HepG2 (cell line): ENCODE data around the gene LNX2. TPM values are rescaled to one million over a fixed set of nuclear protein-coding genes. Genes with fewer than 3 reads are reported as not detected.

ENCODE experiments used
- AHR ChIP-seq: IDR thresholded peaks from 2 replicates; pipeline ENCODE4 v1.6.1; 2018; ENCODE audit warnings: missing genetic modification reagents, missing compliant biosample characterization
- ATRX ChIP-seq: sonication (generic); formaldehyde crosslinking; IDR thresholded peaks from 2 replicates; pipeline ENCODE4 v1.4.0; 2020; ENCODE audit warnings: missing genetic modification reagents, borderline replicate concordance
- EED ChIP-seq: sonication (generic); formaldehyde crosslinking; IDR thresholded peaks from 2 replicates; pipeline ENCODE4 v1.5.0; 2020; ENCODE audit warnings: mild to moderate bottlenecking, missing genetic modification reagents
- FOXP1 ChIP-seq, 2 experiments: fragments of 450-650 bp in 1 of 2; IDR thresholded peaks; 2 replicates each; pipeline ENCODE4 v1.6.1; 2017 to 2018; ENCODE audit warnings: antibody characterized with exemption in 1 of 2
- MBNL3 ChIP-seq: fragments of 250-450 bp; sonication (Bioruptor Pico); conservative IDR thresholded peaks from 2 replicates; pipeline ENCODE4 v1.8.0; 2022; ENCODE audit warnings: mild to moderate bottlenecking, inconsistent platforms
- RFXANK ChIP-seq: IDR thresholded peaks from 2 replicates; pipeline ENCODE4 v1.6.1; 2016
- THAP8 ChIP-seq: sonication (generic); formaldehyde crosslinking; IDR thresholded peaks from 2 replicates; pipeline ENCODE4 v1.5.1; 2020; ENCODE audit warnings: missing genetic modification reagents, mild to moderate bottlenecking, borderline replicate concordance
- ZMAT3 ChIP-seq: sonication (generic); formaldehyde crosslinking; conservative IDR thresholded peaks from 2 replicates; pipeline ENCODE4 v1.7.0; 2021; ENCODE audit warnings: missing genetic modification reagents
- ZNF160 ChIP-seq: sonication (generic); formaldehyde crosslinking; IDR thresholded peaks from 2 replicates; pipeline ENCODE4 v1.8.0; 2022; ENCODE audit warnings: mild to moderate bottlenecking, inconsistent platforms, missing genetic modification reagents
- ZNF264 ChIP-seq: sonication (generic); formaldehyde crosslinking; IDR thresholded peaks from 2 replicates; pipeline ENCODE4 v1.4.0; 2020; ENCODE audit warnings: missing genetic modification reagents
- ZNF331 ChIP-seq: sonication (generic); formaldehyde crosslinking; IDR thresholded peaks from 2 replicates; pipeline ENCODE4 v1.4.0; 2020; ENCODE audit warnings: missing genetic modification reagents
- ZNF501 ChIP-seq: sonication (generic); formaldehyde crosslinking; IDR thresholded peaks from 2 replicates; pipeline ENCODE4 v1.5.1; 2020; ENCODE audit warnings: mild to moderate bottlenecking, moderate library complexity, missing genetic modification reagents
- ZNF768 ChIP-seq: sonication (generic); formaldehyde crosslinking; IDR thresholded peaks from 2 replicates; pipeline ENCODE4 v1.4.0; 2020; ENCODE audit warnings: missing genetic modification reagents
- polyA plus RNA-seq, 8 experiments: library from polyadenylated mRNA; depleted of rRNA in 3 of 8; stranded (reverse) in 7 of 8; unstranded in 1 of 8; fragments of >200 nt; fragmentation: Illumina TruSeq in 4 of 8; extraction: Trizol in 4 of 8; gene quantifications; 2 replicates each; pipeline versions ENCODE4 v1.2.1 to v1.2.3, GENCODE V29; 2011 to 2016; ENCODE audit warnings: low read depth in 4 of 8, missing spikeins in 1 of 8, mixed read lengths in 1 of 8; ENCODE audit not compliant: insufficient read depth in 1 of 8
- total RNA-seq, 5 experiments: library from RNA; depleted of rRNA; stranded (reverse); fragments of >200 nt; fragmentation: Illumina TruSeq; extraction: Trizol; gene quantifications; 2 replicates each; pipeline ENCODE4 v1.2.3, GENCODE V29; 2016; ENCODE audit warnings: low read depth in 1 of 5
- TF ChIP-seq, protein P1 (sequence below): IDR thresholded peaks from 2 replicates; pipeline ENCODE4 v1.6.1; 2016; ENCODE audit warnings: low read depth, control low read depth
- TF ChIP-seq, protein P2 (sequence below): sonication (generic); formaldehyde crosslinking; IDR thresholded peaks from 2 replicates; pipeline ENCODE4 v1.5.0; 2020; ENCODE audit warnings: mild to moderate bottlenecking, missing genetic modification reagents
- TF ChIP-seq, protein P3 (sequence below): sonication (generic); formaldehyde crosslinking; conservative IDR thresholded peaks from 2 replicates; pipeline ENCODE4 v1.8.0; 2022; ENCODE audit warnings: low read depth, missing genetic modification reagents
- TF ChIP-seq, protein P4 (sequence below): sonication (generic); formaldehyde crosslinking; IDR thresholded peaks from 2 replicates; pipeline ENCODE4 v1.5.0; 2020; ENCODE audit warnings: missing genetic modification reagents, mild to moderate bottlenecking, borderline replicate concordance
- TF ChIP-seq, protein P5 (sequence below): sonication (generic); formaldehyde crosslinking; IDR thresholded peaks from 2 replicates; pipeline ENCODE4 v1.8.1; 2022; ENCODE audit warnings: low read depth, mild to moderate bottlenecking, missing genetic modification reagents

LNX2 gene
- total and polyA plus RNA-seq, 2 of the 13 experiments (the other 11 are each of a cell fraction or from before 2014, with no cell fraction given), result 9.2 to 9.7 TPM

GRCh38 chr13:27622102-27622820 lies 1.9 kb upstream of the LNX2 start (continued):
- TF ChIP-seq, protein P1, sequence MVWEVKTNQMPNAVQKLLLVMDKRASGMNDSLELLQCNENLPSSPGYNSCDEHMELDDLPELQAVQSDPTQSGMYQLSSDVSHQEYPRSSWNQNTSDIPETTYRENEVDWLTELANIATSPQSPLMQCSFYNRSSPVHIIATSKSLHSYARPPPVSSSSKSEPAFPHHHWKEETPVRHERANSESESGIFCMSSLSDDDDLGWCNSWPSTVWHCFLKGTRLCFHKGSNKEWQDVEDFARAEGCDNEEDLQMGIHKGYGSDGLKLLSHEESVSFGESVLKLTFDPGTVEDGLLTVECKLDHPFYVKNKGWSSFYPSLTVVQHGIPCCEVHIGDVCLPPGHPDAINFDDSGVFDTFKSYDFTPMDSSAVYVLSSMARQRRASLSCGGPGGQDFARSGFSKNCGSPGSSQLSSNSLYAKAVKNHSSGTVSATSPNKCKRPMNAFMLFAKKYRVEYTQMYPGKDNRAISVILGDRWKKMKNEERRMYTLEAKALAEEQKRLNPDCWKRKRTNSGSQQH (CRISPR knock-in tag), result no peak
- TF ChIP-seq ZNF160 (0 out of 2 replicates have a peak, but pooled peaks have one; percentile 14), THAP8 (CRISPR knock-in tag) (no peak), ZNF331 (no peak), ZNF264 (CRISPR knock-in tag) (no peak), RFXANK (no peak), MBNL3 (CRISPR knock-in tag) (no peak), EED (CRISPR knock-in tag) (no peak), ZNF501 (CRISPR knock-in tag) (peak; percentile 11; the same call in 1 of the 2 replicates), ATRX (CRISPR knock-in tag) (no peak), FOXP1 (IDR thresholded peaks at IDR 0.05) (no peak), FOXP1 (CRISPR knock-in tag; IDR thresholded peaks at IDR 0.05) (no peak), ZNF768 (CRISPR knock-in tag) (no peak), AHR (CRISPR knock-in tag) (0 out of 2 replicates have a peak, but pooled peaks have one; percentile 1), ZMAT3 (CRISPR knock-in tag) (0 out of 2 replicates have a peak, but pooled peaks have one; percentile 1)
- TF ChIP-seq, protein P2, sequence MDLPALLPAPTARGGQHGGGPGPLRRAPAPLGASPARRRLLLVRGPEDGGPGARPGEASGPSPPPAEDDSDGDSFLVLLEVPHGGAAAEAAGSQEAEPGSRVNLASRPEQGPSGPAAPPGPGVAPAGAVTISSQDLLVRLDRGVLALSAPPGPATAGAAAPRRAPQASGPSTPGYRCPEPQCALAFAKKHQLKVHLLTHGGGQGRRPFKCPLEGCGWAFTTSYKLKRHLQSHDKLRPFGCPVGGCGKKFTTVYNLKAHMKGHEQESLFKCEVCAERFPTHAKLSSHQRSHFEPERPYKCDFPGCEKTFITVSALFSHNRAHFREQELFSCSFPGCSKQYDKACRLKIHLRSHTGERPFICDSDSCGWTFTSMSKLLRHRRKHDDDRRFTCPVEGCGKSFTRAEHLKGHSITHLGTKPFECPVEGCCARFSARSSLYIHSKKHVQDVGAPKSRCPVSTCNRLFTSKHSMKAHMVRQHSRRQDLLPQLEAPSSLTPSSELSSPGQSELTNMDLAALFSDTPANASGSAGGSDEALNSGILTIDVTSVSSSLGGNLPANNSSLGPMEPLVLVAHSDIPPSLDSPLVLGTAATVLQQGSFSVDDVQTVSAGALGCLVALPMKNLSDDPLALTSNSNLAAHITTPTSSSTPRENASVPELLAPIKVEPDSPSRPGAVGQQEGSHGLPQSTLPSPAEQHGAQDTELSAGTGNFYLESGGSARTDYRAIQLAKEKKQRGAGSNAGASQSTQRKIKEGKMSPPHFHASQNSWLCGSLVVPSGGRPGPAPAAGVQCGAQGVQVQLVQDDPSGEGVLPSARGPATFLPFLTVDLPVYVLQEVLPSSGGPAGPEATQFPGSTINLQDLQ (CRISPR knock-in tag), result 0 out of 2 replicates have a peak, but pooled peaks have one; percentile 12
- TF ChIP-seq, protein P3, sequence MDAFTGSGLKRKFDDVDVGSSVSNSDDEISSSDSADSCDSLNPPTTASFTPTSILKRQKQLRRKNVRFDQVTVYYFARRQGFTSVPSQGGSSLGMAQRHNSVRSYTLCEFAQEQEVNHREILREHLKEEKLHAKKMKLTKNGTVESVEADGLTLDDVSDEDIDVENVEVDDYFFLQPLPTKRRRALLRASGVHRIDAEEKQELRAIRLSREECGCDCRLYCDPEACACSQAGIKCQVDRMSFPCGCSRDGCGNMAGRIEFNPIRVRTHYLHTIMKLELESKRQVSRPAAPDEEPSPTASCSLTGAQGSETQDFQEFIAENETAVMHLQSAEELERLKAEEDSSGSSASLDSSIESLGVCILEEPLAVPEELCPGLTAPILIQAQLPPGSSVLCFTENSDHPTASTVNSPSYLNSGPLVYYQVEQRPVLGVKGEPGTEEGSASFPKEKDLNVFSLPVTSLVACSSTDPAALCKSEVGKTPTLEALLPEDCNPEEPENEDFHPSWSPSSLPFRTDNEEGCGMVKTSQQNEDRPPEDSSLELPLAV (CRISPR knock-in tag), result no peak
- TF ChIP-seq, protein P4, sequence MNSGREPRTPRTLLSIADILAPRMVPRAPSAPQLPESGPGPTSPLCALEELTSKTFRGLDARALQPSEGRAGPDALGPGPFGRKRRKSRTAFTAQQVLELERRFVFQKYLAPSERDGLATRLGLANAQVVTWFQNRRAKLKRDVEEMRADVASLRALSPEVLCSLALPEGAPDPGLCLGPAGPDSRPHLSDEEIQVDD (CRISPR knock-in tag), result no peak
- TF ChIP-seq, protein P5, sequence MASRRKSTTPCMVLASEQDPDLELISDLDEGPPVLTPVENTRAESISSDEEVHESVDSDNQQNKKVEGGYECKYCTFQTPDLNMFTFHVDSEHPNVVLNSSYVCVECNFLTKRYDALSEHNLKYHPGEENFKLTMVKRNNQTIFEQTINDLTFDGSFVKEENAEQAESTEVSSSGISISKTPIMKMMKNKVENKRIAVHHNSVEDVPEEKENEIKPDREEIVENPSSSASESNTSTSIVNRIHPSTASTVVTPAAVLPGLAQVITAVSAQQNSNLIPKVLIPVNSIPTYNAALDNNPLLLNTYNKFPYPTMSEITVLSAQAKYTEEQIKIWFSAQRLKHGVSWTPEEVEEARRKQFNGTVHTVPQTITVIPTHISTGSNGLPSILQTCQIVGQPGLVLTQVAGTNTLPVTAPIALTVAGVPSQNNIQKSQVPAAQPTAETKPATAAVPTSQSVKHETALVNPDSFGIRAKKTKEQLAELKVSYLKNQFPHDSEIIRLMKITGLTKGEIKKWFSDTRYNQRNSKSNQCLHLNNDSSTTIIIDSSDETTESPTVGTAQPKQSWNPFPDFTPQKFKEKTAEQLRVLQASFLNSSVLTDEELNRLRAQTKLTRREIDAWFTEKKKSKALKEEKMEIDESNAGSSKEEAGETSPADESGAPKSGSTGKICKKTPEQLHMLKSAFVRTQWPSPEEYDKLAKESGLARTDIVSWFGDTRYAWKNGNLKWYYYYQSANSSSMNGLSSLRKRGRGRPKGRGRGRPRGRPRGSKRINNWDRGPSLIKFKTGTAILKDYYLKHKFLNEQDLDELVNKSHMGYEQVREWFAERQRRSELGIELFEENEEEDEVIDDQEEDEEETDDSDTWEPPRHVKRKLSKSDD (CRISPR knock-in tag), result no peak
